Calu3 (cell line): ENCODE results near the gene RNU6-9. TPM values are rescaled to one million over a fixed set of nuclear protein-coding genes. Genes with fewer than 3 reads are reported as not detected.

Experiments used
- BruUV-seq: library from RNA; stranded (reverse); fragments of 400-500 nt; replicated peaks from 2 replicates; lab custom pipeline; 2021; lab: Mats Ljungman, UMichigan
- CTCF ChIA-PET: fragments of 300-600 bp; sonication (Branson Sonifier 250); formaldehyde crosslinking; loops from one replicate; lab custom pipeline; 2022; ENCODE audit warnings: antibody characterized with exemption; lab: Charles Lee
- DNase-seq: peaks from one replicate; pipeline ENCODE4 v3.0.0; 2022
- H3K27ac Mint-ChIP-seq: one replicate; pipeline ENCODE4 v1.8.0; 2022; ENCODE audit warnings: mixed read lengths; ENCODE audit not compliant: unreplicated experiment
- H3K27me3 Mint-ChIP-seq: one replicate; pipeline ENCODE4 v1.8.0; 2022; ENCODE audit warnings: mixed read lengths; ENCODE audit not compliant: unreplicated experiment
- H3K36me3 Mint-ChIP-seq: one replicate; pipeline ENCODE4 v1.8.0; 2022; ENCODE audit warnings: mild to moderate bottlenecking, moderate library complexity, mixed read lengths; ENCODE audit not compliant: insufficient read depth, unreplicated experiment
- H3K4me1 Mint-ChIP-seq: one replicate; pipeline ENCODE4 v1.8.0; 2022; ENCODE audit warnings: mild to moderate bottlenecking, low read depth, mixed read lengths; ENCODE audit not compliant: unreplicated experiment
- H3K4me3 Mint-ChIP-seq: one replicate; pipeline ENCODE4 v1.8.0; 2022; ENCODE audit warnings: mild to moderate bottlenecking, low read depth, moderate library complexity, mixed read lengths; ENCODE audit not compliant: unreplicated experiment
- H3K9me3 Mint-ChIP-seq: one replicate; pipeline ENCODE4 v1.8.0; 2022; ENCODE audit warnings: low read depth, mixed read lengths; ENCODE audit not compliant: unreplicated experiment
- intact Hi-C: fragments of 100-400 bp; cut with micrococcal nuclease; formaldehyde crosslinking; loops from one replicate; pipeline ENCODE4 v1.10.0; 2022; ENCODE audit not compliant: unreplicated experiment
- total RNA-seq: library from RNA; stranded (reverse); gene quantifications from 2 replicates; pipeline ENCODE4 v1.2.3, GENCODE V29; 2022
- TF ChIP-seq, protein P1 (sequence below): fragments of 200-600 bp; IDR thresholded peaks from one replicate; pipeline ENCODE4 v1.8.0; 2022; ENCODE audit warnings: antibody characterized with exemption; ENCODE audit not compliant: unreplicated experiment

Gene RNU6-9
- total RNA-seq, 1 experiment from 2014 or later, result not detected

DNA sequence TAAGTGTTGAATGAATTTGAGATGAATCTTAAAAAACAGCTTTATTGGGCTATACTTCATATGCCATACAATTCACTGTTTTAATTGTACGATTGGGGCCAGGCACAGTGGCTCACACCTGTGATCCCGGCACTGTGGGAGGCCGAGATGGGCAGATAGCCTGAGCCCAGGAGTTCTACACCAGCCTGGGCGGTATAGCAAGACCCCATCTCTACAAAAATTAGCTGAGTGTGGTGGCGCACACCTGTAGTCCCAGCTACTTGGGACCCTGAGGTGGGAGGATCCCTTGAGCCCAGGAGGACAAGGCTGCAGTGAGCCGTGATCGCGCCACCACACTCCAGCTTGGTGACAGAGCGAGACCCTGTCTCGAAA, 42.9 kb downstream of the RNU6-9 start:
- TF ChIP-seq, protein P1, sequence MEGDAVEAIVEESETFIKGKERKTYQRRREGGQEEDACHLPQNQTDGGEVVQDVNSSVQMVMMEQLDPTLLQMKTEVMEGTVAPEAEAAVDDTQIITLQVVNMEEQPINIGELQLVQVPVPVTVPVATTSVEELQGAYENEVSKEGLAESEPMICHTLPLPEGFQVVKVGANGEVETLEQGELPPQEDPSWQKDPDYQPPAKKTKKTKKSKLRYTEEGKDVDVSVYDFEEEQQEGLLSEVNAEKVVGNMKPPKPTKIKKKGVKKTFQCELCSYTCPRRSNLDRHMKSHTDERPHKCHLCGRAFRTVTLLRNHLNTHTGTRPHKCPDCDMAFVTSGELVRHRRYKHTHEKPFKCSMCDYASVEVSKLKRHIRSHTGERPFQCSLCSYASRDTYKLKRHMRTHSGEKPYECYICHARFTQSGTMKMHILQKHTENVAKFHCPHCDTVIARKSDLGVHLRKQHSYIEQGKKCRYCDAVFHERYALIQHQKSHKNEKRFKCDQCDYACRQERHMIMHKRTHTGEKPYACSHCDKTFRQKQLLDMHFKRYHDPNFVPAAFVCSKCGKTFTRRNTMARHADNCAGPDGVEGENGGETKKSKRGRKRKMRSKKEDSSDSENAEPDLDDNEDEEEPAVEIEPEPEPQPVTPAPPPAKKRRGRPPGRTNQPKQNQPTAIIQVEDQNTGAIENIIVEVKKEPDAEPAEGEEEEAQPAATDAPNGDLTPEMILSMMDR, result no peak
- no TSS peak for BruUV-seq
- no peak overlapping the region for H3K27ac Mint-ChIP-seq
- H3K4me1 Mint-ChIP-seq, result peaks cover 9% of the 10 kb centered on the region
- no peaks in the 10 kb centered on the region for H3K9me3 Mint-ChIP-seq
- H3K27me3 Mint-ChIP-seq, result peaks cover 32% of the 10 kb centered on the region
- intact Hi-C loops, result no loop called here
- no peak overlapping the region for H3K4me3 Mint-ChIP-seq
- H3K36me3 Mint-ChIP-seq, result peaks cover 12% of the 10 kb centered on the region
- DNase-seq, result no peak
- CTCF ChIA-PET, result no interaction called here

DNA sequence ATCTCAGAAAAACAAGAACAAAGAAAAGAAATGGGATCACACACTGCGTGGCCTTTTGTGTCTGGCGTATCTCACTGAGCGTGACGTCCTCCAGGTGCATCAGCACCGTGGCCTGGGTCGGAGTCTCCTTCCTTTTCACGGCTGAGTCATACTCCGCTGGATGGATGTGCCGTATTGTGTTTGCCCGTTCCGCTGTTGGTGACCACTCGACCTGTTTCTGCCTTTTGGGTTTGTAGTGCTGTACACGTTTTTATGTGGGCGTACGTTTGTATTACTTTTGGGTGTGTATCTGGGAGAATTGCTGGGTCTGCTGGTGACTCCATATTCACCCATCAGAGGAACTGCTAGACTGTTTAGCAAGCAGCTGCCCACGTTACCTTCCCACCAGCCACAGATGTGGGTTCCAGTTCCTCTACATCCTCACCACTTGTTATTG, 44.0 kb downstream of the RNU6-9 start:
- peaks cover 30% of the 10 kb centered on the region for H3K27me3 Mint-ChIP-seq
- TF ChIP-seq, protein P1, result no peak
- no peaks in the 10 kb centered on the region for H3K9me3 Mint-ChIP-seq
- no peak overlapping the region for H3K27ac Mint-ChIP-seq
- intact Hi-C loops, result no loop called here
- peaks cover 12% of the 10 kb centered on the region for H3K36me3 Mint-ChIP-seq
- no peak for DNase-seq
- peaks cover 17% of the 10 kb centered on the region for H3K4me1 Mint-ChIP-seq
- no peak overlapping the region for H3K4me3 Mint-ChIP-seq
- no TSS peak for BruUV-seq
- CTCF ChIA-PET, result no interaction called here

DNA sequence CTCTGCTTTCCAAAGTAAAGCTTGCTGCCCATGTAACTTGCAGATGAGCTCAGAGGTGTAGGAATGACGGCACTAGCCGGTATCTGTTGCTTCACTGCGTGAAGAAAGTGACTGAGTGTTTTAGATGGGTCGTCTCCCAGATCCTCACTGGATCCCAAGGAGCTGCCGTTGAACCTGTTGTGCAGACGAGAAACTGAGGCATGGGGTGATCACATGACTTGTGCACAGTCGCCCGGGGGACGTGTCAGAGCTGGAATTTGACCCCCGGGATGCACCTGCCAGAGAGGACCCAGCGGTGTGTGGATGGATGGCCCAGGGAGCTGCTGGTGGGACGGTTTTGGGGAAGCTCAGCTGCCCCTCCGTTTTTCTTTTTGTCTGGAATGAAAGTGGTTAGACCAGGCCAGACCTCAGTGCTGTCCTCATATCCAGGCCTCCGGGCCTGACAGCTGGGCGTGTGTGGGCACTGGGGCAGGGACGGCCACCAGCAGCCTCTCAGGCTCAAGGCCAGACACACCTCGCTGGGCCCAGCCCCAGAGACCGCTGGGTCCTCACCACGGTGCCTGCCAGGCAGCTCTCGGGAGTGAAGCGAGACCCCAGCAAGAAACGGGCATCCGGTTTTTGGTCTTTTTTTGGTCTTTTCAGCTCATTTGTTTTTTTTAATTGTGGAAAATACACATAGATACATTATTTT, 45.1 kb downstream of the RNU6-9 start:
- intact Hi-C loops, result no loop called here
- H3K4me3 Mint-ChIP-seq, result no peak overlapping the region
- peaks cover 19% of the 10 kb centered on the region for H3K27me3 Mint-ChIP-seq
- peaks cover 6% of the 10 kb centered on the region for H3K36me3 Mint-ChIP-seq
- no TSS peak for BruUV-seq
- H3K4me1 Mint-ChIP-seq, result peaks cover 17% of the 10 kb centered on the region
- H3K27ac Mint-ChIP-seq, result no peak overlapping the region
- H3K9me3 Mint-ChIP-seq, result no peaks in the 10 kb centered on the region
- TF ChIP-seq, protein P1, result no peak
- DNase-seq, result no peak
- CTCF ChIA-PET, result interaction anchor here (0.7 kb wide), 1 partner anchor 158 kb away, joined by 3 read pairs; no protein-coding TSS in a partner anchor

DNA sequence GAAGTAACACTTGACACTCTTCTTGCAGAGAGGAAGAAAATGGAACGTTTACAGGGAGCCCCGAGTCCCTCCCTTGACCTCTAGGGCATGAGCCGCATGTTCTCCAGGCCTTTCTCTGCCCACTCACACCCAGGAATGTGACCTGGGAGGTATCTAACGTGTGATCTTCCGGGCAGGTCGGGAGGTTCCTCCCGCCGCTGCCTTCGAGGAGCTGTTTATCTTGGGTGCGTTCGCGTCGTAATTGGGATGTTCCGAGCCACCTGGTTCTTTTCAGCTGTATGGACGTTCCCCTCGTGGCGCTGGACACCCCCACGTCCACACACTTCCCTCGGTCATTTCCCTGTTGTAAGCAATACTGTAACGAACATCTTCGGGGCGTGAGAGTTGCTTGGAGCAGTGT, 46.2 kb downstream of the RNU6-9 start:
- BruUV-seq, result no TSS peak
- H3K4me3 Mint-ChIP-seq, result no peak overlapping the region
- TF ChIP-seq, protein P1, result no peak
- CTCF ChIA-PET, result interaction anchor here (0.7 kb wide), 2 partner anchors 17 to 159 kb away, joined by 3 read pairs; no protein-coding TSS in a partner anchor
- DNase-seq, result no peak
- no peak overlapping the region for H3K27ac Mint-ChIP-seq
- intact Hi-C loops, result no loop called here
- H3K36me3 Mint-ChIP-seq, result peaks cover 6% of the 10 kb centered on the region
- H3K4me1 Mint-ChIP-seq, result peaks cover 18% of the 10 kb centered on the region
- H3K27me3 Mint-ChIP-seq, result peaks cover 21% of the 10 kb centered on the region
- H3K9me3 Mint-ChIP-seq, result no peaks in the 10 kb centered on the region
